Esophagus muscularis mucosa (tissue), 4 donors: Measurements from ENCODE around the gene ADORA2A. TPM values are rescaled to one million over a fixed set of nuclear protein-coding genes. Genes with fewer than 3 reads are reported as not detected.
A peak's percentile ranks its signal among the peaks of the same experiment; 100 is the strongest.

Experiments
- DNase-seq: peaks from one replicate; pipeline ENCODE4 v3.0.0-alpha.2; 2017; ENCODE audit errors: extremely low spot score
- H3K27ac ChIP-seq, 4 donors: fragments of 200-600 bp; sonication (generic); replicated peaks in 1 of 4; 1 replicate in 3 of 4; 2 replicates in 1 of 4; pipeline ENCODE4 v1.5.1; 2016 to 2019; ENCODE audit warnings: mild to moderate bottlenecking in 1 of 4
- H3K27me3 ChIP-seq, 4 donors: fragments of 200-600 bp; sonication (generic); one replicate each; pipeline versions ENCODE4 v1.5.1 to v1.6.0; 2016 to 2019
- H3K36me3 ChIP-seq, 4 donors: fragments of 200-600 bp; sonication (generic); one replicate each; pipeline ENCODE4 v1.5.1; 2016 to 2019
- H3K4me1 ChIP-seq, 4 donors: fragments of 200-600 bp; sonication (generic); one replicate each; pipeline ENCODE4 v1.5.1; 2016 to 2019
- H3K4me3 ChIP-seq, 4 donors: fragments of 200-600 bp; sonication (generic); 1 replicate in 2 of 4; 2 replicates in 2 of 4; pipeline ENCODE4 v1.5.1; 2016 to 2019; ENCODE audit warnings: mild to moderate bottlenecking in 4 of 4, moderate library complexity in 1 of 4
- H3K9me3 ChIP-seq, 4 donors: fragments of 200-600 bp; sonication (generic); 1 replicate in 3 of 4; 2 replicates in 1 of 4; pipeline ENCODE4 v1.5.1; 2016 to 2019
- EP300 ChIP-seq: sonication (generic); formaldehyde crosslinking; IDR thresholded peaks from one replicate; pipeline ENCODE4 v1.6.1; 2017; ENCODE audit warnings: antibody characterized with exemption
- POLR2A ChIP-seq: fragments of 450-650 bp; IDR thresholded peaks from one replicate; pipeline ENCODE4 v1.6.1; 2017; ENCODE audit warnings: antibody characterized with exemption, moderate library complexity, mild to moderate bottlenecking, low read depth
- POLR2AphosphoS5 ChIP-seq, 2 donors: sonication (generic); formaldehyde crosslinking; IDR thresholded peaks; one replicate each; pipeline ENCODE4 v1.6.1; 2017; ENCODE audit warnings: antibody characterized with exemption in 2 of 2
- WGBS: methylation state at CpG from one replicate; pipeline ENCODE4 v1.1.5; 2018; 5-methylcytosine and 5-hydroxymethylcytosine counted together
- intact Hi-C: fragments of 100-400 bp; cut with DNase I; formaldehyde crosslinking; loops from one replicate; pipeline ENCODE4 v1.15.1; 2023
- total RNA-seq, 4 donors: library from RNA; depleted of rRNA; stranded (reverse); fragments of >200 nt; gene quantifications; one replicate each; pipeline versions ENCODE4 v1.1.0 to v1.2.1, GENCODE V29; 2016
- TF ChIP-seq, protein P1 (sequence below), 3 experiments: fragments of 200-600 bp in 2 of 3; fragments of 450-650 bp in 1 of 3; sonication (generic) in 2 of 3; IDR thresholded peaks; one replicate each; pipeline ENCODE4 v1.5.1; 2017 to 2019; ENCODE audit warnings: antibody characterized with exemption in 3 of 3, mild to moderate bottlenecking in 2 of 3, moderate library complexity in 1 of 3

ADORA2A gene
- total RNA-seq, 4 donors from 2014 or later = 3.3 to 7.5 (median 4.5) TPM

DNA sequence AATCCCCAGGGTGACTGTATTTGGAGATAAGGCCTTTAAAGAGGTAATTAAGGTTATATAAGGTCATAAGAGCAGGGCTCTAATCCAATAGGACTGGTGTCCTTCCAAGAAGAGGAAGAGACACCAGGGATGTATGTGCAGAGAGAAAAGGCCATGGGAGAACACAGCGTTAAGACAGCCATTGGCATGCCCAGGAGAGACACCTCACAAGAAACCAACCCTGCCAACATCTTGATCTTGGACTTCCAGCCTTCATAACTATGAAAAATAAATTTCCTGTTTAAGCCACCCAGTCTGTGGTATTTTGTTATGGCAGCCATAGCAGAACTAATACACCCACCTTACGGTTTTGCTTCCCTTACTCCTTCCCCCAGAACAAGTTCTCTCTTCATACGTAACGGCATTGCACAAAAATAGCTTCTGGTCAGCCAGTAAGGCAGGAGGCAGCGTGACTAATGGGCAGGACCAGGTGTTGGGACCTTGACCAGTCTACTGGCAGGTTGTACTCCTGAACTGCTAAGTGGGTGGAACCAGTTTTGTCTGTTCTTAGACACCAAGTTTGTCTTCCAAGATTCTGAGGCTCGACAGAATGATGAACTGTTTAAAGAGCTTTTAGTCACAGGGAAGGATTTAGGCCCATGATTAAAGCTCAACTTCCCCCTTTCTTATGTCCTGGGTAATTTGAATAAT is 35.8 kb downstream of the ADORA2A start:
- Histone ChIP-seq H3K27ac (no peak overlapping the region), H3K9me3 (no peaks in the 10 kb centered on the region), H3K4me3 (no peak overlapping the region), H3K36me3 (no peaks in the 10 kb centered on the region), H3K27me3 (no peaks in the 10 kb centered on the region), H3K4me1 (peaks cover 20 to 36% (median 28%) of the 10 kb centered on the region in 4 donors)
- WGBS = 89% methylated on average over 6 of the region's 6 CpGs
- no peak for DNase-seq
- no peak for TF ChIP-seq EP300
- TF ChIP-seq, protein P1, sequence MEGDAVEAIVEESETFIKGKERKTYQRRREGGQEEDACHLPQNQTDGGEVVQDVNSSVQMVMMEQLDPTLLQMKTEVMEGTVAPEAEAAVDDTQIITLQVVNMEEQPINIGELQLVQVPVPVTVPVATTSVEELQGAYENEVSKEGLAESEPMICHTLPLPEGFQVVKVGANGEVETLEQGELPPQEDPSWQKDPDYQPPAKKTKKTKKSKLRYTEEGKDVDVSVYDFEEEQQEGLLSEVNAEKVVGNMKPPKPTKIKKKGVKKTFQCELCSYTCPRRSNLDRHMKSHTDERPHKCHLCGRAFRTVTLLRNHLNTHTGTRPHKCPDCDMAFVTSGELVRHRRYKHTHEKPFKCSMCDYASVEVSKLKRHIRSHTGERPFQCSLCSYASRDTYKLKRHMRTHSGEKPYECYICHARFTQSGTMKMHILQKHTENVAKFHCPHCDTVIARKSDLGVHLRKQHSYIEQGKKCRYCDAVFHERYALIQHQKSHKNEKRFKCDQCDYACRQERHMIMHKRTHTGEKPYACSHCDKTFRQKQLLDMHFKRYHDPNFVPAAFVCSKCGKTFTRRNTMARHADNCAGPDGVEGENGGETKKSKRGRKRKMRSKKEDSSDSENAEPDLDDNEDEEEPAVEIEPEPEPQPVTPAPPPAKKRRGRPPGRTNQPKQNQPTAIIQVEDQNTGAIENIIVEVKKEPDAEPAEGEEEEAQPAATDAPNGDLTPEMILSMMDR (IDR thresholded peaks at IDR 0.05) = no peak
- TF ChIP-seq POLR2AphosphoS5 (IDR thresholded peaks at IDR 0.05) = no peak
- TF ChIP-seq POLR2A = no peak
- intact Hi-C loops = no loop called here

DNA sequence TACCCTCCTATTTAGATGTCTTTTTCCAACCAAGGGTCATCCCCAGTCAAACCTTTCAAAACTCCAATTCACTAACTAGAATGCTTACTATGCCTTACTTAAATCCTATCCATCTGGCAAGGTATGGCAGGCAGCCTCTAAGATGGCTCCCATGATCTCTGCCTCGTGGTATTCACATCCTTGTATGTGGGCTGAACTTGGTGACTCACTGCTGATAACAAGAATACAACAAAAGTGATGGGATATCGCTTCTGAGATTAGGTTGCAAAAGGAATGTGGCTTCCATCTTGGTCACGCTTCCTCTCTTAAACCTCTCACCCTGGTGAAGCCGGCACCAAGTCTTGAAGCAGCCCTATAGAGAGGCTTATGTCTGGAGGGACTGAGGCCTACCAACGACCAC is 38.2 kb downstream of the ADORA2A start:
- Histone ChIP-seq H3K36me3 (no peaks in the 10 kb centered on the region), H3K4me1 (peaks cover 20 to 28% (median 26%) of the 10 kb centered on the region in 4 donors), H3K4me3 (no peak overlapping the region), H3K27ac (no peak overlapping the region), H3K27me3 (no peaks in the 10 kb centered on the region), H3K9me3 (no peaks in the 10 kb centered on the region)
- intact Hi-C loops = no loop called here
- WGBS = 84% methylated on average over 5 of the region's 5 CpGs
- TF ChIP-seq POLR2A (no peak), EP300 (no peak), POLR2AphosphoS5 (IDR thresholded peaks at IDR 0.05) (no peak)
- TF ChIP-seq, protein P1 (IDR thresholded peaks at IDR 0.05) = no peak
- DNase-seq = no peak

DNA sequence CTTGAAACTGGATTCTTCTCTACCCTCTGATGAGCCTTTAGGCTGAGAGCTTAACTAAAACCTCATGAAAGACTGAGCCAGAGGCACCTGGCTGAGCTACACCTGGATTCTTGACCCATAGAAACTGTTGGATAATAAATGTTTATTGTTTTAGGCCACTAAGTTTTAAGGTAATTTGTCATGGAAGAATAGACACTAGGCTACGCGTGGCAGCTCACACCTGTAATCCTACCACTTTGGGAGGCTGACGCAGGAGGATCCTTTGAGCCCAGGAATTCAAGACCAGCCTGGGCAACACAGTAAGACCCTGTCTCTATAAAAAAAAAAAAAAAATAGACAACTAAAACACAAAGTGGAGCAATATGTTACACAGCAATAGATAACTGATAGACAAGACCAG is 38.6 kb downstream of the ADORA2A start:
- Histone ChIP-seq H3K36me3 (no peaks in the 10 kb centered on the region), H3K9me3 (no peaks in the 10 kb centered on the region), H3K4me1 (peaks cover 24 to 27% (median 26%) of the 10 kb centered on the region in 4 donors), H3K27me3 (no peaks in the 10 kb centered on the region), H3K4me3 (no peak overlapping the region), H3K27ac (peak overlapping the region in 2 of 4 donors; percentile 21 to 33)
- 97% methylated on average over 3 of the region's 3 CpGs for WGBS
- TF ChIP-seq POLR2A = no peak
- TF ChIP-seq, protein P1 (IDR thresholded peaks at IDR 0.05) = no peak
- no peak for TF ChIP-seq EP300
- no peak for TF ChIP-seq POLR2AphosphoS5 (IDR thresholded peaks at IDR 0.05)
- intact Hi-C loops = no loop called here
- no peak for DNase-seq

DNA sequence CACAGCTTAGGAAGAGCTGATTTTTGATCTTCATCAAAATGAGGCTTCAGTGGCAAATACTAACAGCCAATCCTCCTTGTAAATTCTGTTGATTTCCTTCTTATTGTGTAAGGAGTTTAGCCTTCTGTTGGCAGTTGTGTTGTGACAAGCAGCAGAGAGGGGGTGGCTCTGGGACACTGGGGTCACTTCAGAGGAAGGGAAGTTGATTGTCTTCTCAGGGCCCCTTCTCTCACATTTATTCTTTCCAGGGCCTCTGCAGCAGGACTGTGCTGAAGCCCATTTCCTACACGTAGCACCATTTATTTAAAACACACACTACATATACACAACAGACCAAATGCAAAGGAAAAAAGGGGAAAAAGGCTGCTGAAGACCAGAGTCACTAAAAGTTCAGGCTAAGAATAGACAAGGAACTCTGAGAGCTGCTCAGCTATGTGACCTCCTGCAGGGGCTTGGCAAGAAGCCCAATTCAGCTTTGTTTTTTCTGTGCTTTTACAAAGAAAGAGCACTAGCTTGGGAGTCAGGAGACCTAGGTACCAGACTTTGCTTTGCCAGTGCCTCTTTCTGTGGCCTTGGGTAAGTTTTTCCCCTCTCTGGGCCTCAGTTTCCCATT is 39.4 kb downstream of the ADORA2A start:
- H3K9me3 ChIP-seq = no peaks in the 10 kb centered on the region
- H3K36me3 ChIP-seq = no peaks in the 10 kb centered on the region
- no peak for DNase-seq
- intact Hi-C loops = no loop called here
- WGBS = 6% methylated on average over 1 of the region's 1 CpG
- peaks cover 27 to 36% (median 31%) of the 10 kb centered on the region in 4 donors for H3K4me1 ChIP-seq
- H3K4me3 ChIP-seq = peak overlapping the region in 1 of 4 donors; percentile 0
- TF ChIP-seq POLR2A (no peak), EP300 (no peak), POLR2AphosphoS5 (IDR thresholded peaks at IDR 0.05) (no peak)
- TF ChIP-seq, protein P1 (IDR thresholded peaks at IDR 0.05) = no peak
- H3K27ac ChIP-seq = peak overlapping the region; percentile 10 to 62 (median 27)
- no peaks in the 10 kb centered on the region for H3K27me3 ChIP-seq
